Measurements from ENCODE around the gene SH3TC2.

DNA sequence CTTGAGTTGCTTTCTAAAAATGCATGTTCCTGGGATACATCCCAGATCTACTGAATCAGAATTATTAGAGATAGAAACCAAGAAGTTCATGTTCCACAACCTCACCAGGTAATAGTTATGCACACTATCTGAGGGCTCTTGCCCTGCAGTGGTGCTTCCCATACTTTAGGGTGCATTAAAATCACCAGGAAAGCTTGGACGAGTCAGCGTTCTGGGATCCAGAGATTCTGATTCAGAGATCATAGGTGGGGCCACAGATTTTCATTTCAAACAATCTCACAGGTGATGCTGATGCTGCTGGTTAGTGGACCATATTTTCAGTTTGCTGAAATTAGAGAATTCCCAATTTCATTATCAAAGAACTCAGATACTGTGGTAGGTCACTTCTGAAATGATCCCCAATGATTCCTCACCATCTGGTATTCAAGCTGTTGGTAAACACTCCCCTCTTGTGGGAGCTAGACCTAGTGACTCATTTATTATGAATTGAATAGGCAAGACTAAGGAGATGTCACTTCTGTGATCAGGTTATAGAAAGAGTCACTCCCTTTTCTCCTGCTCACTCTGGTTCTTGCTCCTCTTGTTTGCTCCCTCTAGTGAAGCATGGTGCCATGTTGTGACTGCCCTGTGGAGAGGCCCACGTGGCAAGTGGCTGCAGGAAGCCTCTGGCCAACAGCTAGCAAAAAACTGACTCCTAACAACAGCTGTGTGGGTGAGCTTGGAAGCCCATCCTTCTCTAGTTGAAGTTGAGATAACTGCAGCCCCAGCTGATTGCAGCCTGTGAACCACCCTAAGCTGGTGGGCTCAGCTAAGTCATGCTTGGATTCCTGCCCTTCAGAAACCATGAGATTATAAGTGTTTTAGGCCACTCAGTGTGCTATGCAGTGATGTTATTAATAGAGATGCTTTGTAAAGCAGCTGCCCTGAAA is 59.8 kb downstream of the SH3TC2 start:
- peak in 1 of 2 donors; percentile 21 for TF ChIP-seq CTCF (IDR thresholded peaks at IDR 0.05)
- no peak for TF ChIP-seq POLR2AphosphoS5 (IDR thresholded peaks at IDR 0.05)
- TF ChIP-seq POLR2A (IDR thresholded peaks at IDR 0.05) = no peak
- no peak for TF ChIP-seq EP300 (IDR thresholded peaks at IDR 0.05)
